ENCODE results near the gene DNAJC15. TPM values are rescaled to one million over a fixed set of nuclear protein-coding genes. Genes with fewer than 3 reads are reported as not detected.
A peak's percentile ranks its signal among the peaks of the same experiment; 100 is the strongest.

DNAJC15 gene
- total and polyA plus RNA-seq, 2 of the 4 experiments (the other 2 are of a cell fraction): 7.0 to 22.0 TPM

GRCh38 chr13:43058831-43059230 lies 35.4 kb downstream of the DNAJC15 start:
- peak overlapping the region; percentile 45 for H2AFZ ChIP-seq (replicated peaks; ENCODE audit: low read length, poor library complexity)
- H3K23ac ChIP-seq (ENCODE audit: low read depth, low read length): no peak overlapping the region
- CTCF ChIA-PET: interaction anchor here (1.2 kb wide), 1 partner anchor 50 kb away, joined by 4 read pairs; no protein-coding TSS in a partner anchor
- no TSS peak for BruUV-seq (replicated peaks)
- ATAC-seq (ENCODE audit: low read depth) (no peak), DNase-seq (no peak)
- H3K27me3 ChIP-seq (ENCODE audit: control insufficient read depth, insufficient read depth, low read length): no peaks in the 10 kb centered on the region
- peaks cover 3% of the 10 kb centered on the region; the same call in 1 of the 2 replicates for H4K20me1 ChIP-seq (ENCODE audit: insufficient read depth, low read length)
- no peak overlapping the region for H3K18ac ChIP-seq (ENCODE audit: low read depth, low read length)
- no peak overlapping the region; the same call in 1 of the 2 replicates for H4K5ac ChIP-seq (ENCODE audit: low read depth, low read length)
- peak overlapping the region; percentile 68; the same call in 2 of the 3 replicates for H2BK15ac ChIP-seq (ENCODE audit: low read depth, low read length)
- intact Hi-C loops (cut with micrococcal nuclease): loop anchor here (10.0 kb wide), 1 partner anchor 394 kb away; no protein-coding TSS in a partner anchor
- peak overlapping the region; percentile 35; the same call in 1 of the 2 replicates for H2BK20ac ChIP-seq (ENCODE audit: low read depth, low read length)
- in situ Hi-C loops (cut with MboI; ENCODE audit: low sequenced_read_pairs): no loop called here
- peak overlapping the region; percentile 86; the same call in 1 of the 2 replicates for H3K14ac ChIP-seq (replicated peaks; ENCODE audit: low read depth, low read length)
- H3K27ac ChIP-seq (ENCODE audit: insufficient read depth, low read length): no peak overlapping the region
- POLR2A ChIA-PET (ENCODE audit: unreplicated experiment): no interaction called here
- no peak overlapping the region for H2AK9ac ChIP-seq (replicated peaks; ENCODE audit: low read depth, low read length, poor library complexity)
- H3K79me1 ChIP-seq (ENCODE audit: low read depth in 1 of 2, low read length in 2 of 2): peaks cover 30 to 65% of the 10 kb centered on the region in 2 experiments
- no CpG with 5 or more reads among the region's 6 CpGs for WGBS, 2 experiments (ENCODE audit: extremely low coverage in 2 of 2, insufficient read length in 1 of 2)
- no peak for TF ChIP-seq MXI1 (IDR thresholded peaks at IDR 0.05; ENCODE audit: borderline replicate concordance, low read depth, low read length)
- no peak for TF ChIP-seq FOS (IDR thresholded peaks at IDR 0.05; ENCODE audit: low read depth, low read length)
- TF ChIP-seq MAZ (IDR thresholded peaks at IDR 0.05; ENCODE audit: borderline replicate concordance, low read depth, low read length): no peak
- no peak for TF ChIP-seq CTCF (conservative IDR thresholded peaks at IDR 0.05; ENCODE audit: low read depth, low read length)
- TF ChIP-seq RFX5 (IDR thresholded peaks at IDR 0.05; ENCODE audit: low read depth, low read length): no peak
- TF ChIP-seq USF2 (IDR thresholded peaks at IDR 0.05; ENCODE audit: low read depth, low read length): no peak
- no peak for TF ChIP-seq CHD1 (IDR thresholded peaks at IDR 0.05; ENCODE audit: low read depth, low read length)
- TF ChIP-seq POLR2A (IDR thresholded peaks at IDR 0.05; ENCODE audit: low read depth, low read length): no peak
- no peak for TF ChIP-seq ELK1 (IDR thresholded peaks at IDR 0.05; ENCODE audit: borderline replicate concordance, low read depth, low read length)
- no peak for TF ChIP-seq CEBPB (IDR thresholded peaks at IDR 0.05; ENCODE audit: low read depth, low read length)
- TF ChIP-seq SMC3 (IDR thresholded peaks at IDR 0.05; ENCODE audit: low read depth, low read length): no peak
- TF ChIP-seq RAD21 (IDR thresholded peaks at IDR 0.05; ENCODE audit: low read length): no peak
- H3K9me3 ChIP-seq (ENCODE audit: control insufficient read depth, insufficient read depth, low read length): no peaks in the 10 kb centered on the region
- no peak overlapping the region for H3K56ac ChIP-seq (ENCODE audit: extremely low read depth, insufficient read depth, low read length)
- H3K9me1 ChIP-seq (ENCODE audit: insufficient read depth, low read length): peaks cover 12% of the 10 kb centered on the region
- H4K91ac ChIP-seq (ENCODE audit: insufficient read depth, low read depth, low read length): peak overlapping the region; percentile 48; the same call in 1 of the 2 replicates
- peak overlapping the region; percentile 15 for H2BK5ac ChIP-seq (ENCODE audit: low read depth, low read length, poor library complexity, severe bottlenecking)
- H2AK5ac ChIP-seq (ENCODE audit: low read depth, low read length): peak overlapping the region; percentile 71; the same call in 1 of the 2 replicates
- H3K4me1 ChIP-seq (ENCODE audit: control insufficient read depth, insufficient read depth, low read length): peaks cover 12% of the 10 kb centered on the region
- peak overlapping the region in 1 of 2 experiments; percentile 58; a peak in 2 of 4 replicates for H4K8ac ChIP-seq (ENCODE audit: low read depth in 2 of 2, low read length in 2 of 2)
- no peak overlapping the region for H3K4me2 ChIP-seq (ENCODE audit: low read depth, low read length)
- H3K4ac ChIP-seq (ENCODE audit: low read depth, low read length): peak overlapping the region; percentile 72
- H3K36me3 ChIP-seq (ENCODE audit: control insufficient read depth, insufficient read depth, low read length): no peaks in the 10 kb centered on the region
- no peak overlapping the region for H3K4me3 ChIP-seq (ENCODE audit: insufficient read depth, low read depth, low read length)
- dilution Hi-C loops (cut with HindIII; ENCODE audit: low sequenced_read_pairs, unreplicated experiment): no loop called here
- peak overlapping the region; percentile 55 for H2BK120ac ChIP-seq (ENCODE audit: low read depth, low read length)
- no peak overlapping the region for H3K9ac ChIP-seq (ENCODE audit: low read depth, low read length)
